ENCODE results near the gene PIGT. TPM values are rescaled to one million over a fixed set of nuclear protein-coding genes. Genes with fewer than 3 reads are reported as not detected.

PIGT gene
- total RNA-seq, 4 donors from 2014 or later = 44.6 to 77.8 (median 51.8) TPM

GRCh38 chr20:45413479-45413878 is 2.5 kb upstream of the PIGT start:
- H3K4me3 ChIP-seq = no peak overlapping the region
- no peak overlapping the region for H3K27ac ChIP-seq
- WGBS = 100% methylated on average over 1 of the region's 3 CpGs
- DNase-seq (ENCODE audit: low spot score in 2 of 2) = peak in 1 of 2 donors; percentile 43
- no peak for TF ChIP-seq POLR2AphosphoS5 (IDR thresholded peaks at IDR 0.05)
- no peak for TF ChIP-seq POLR2A (IDR thresholded peaks at IDR 0.05)
- no peak for TF ChIP-seq EP300 (IDR thresholded peaks at IDR 0.05)
- TF ChIP-seq CTCF (IDR thresholded peaks at IDR 0.05) = no peak
- peaks cover 28% of the 10 kb centered on the region for H3K4me1 ChIP-seq
- H3K27me3 ChIP-seq = no peaks in the 10 kb centered on the region
- H3K36me3 ChIP-seq = peaks cover 23% of the 10 kb centered on the region
- H3K9me3 ChIP-seq = no peaks in the 10 kb centered on the region

GRCh38 chr20:45416917-45417316 is 976 bp downstream of the PIGT start:
- TF ChIP-seq EP300 (IDR thresholded peaks at IDR 0.05) = no peak
- no peak for TF ChIP-seq CTCF (IDR thresholded peaks at IDR 0.05)
- Histone ChIP-seq H3K27me3 (no peaks in the 10 kb centered on the region), H3K4me1 (peaks cover 44% of the 10 kb centered on the region), H3K9me3 (no peaks in the 10 kb centered on the region), H3K4me3 (peak overlapping the region; percentile 80), H3K27ac (peak overlapping the region; percentile 75), H3K36me3 (peaks cover 30% of the 10 kb centered on the region)
- DNase-seq (ENCODE audit: low spot score in 2 of 2) = peak in 1 of 2 donors; percentile 8
- WGBS = 65% methylated on average over 2 of the region's 2 CpGs

- Histone ChIP-seq H3K4me1 (peaks cover 44% of the 10 kb centered on the region), H3K27ac (peak overlapping the region; percentile 82), H3K27me3 (no peaks in the 10 kb centered on the region), H3K36me3 (peaks cover 50% of the 10 kb centered on the region), H3K9me3 (no peaks in the 10 kb centered on the region), H3K4me3 (no peak overlapping the region)
- peak in 1 of 3 donors; percentile 83 for TF ChIP-seq POLR2AphosphoS5 (IDR thresholded peaks at IDR 0.05)
- TF ChIP-seq CTCF (IDR thresholded peaks at IDR 0.05) = no peak
- DNase-seq (ENCODE audit: low spot score in 2 of 2) = peak; percentile 88
- 68% methylated on average over 16 of the region's 17 CpGs for WGBS
Observed at GRCh38 chr20:45419188-45420091, 3.5 kb downstream of the PIGT start.

- DNase-seq (ENCODE audit: low spot score in 2 of 2) = no peak
- no peak for TF ChIP-seq CTCF (IDR thresholded peaks at IDR 0.05)
- no peak for TF ChIP-seq POLR2AphosphoS5 (IDR thresholded peaks at IDR 0.05)
- no peak for TF ChIP-seq POLR2A (IDR thresholded peaks at IDR 0.05)
- TF ChIP-seq EP300 (IDR thresholded peaks at IDR 0.05) = no peak
- no peaks in the 10 kb centered on the region for H3K9me3 ChIP-seq
- H3K27me3 ChIP-seq = no peaks in the 10 kb centered on the region
- peaks cover 56% of the 10 kb centered on the region for H3K36me3 ChIP-seq
- H3K4me3 ChIP-seq = no peak overlapping the region
- 98% methylated on average over 8 of the region's 8 CpGs for WGBS
- peak overlapping the region; percentile 61 for H3K27ac ChIP-seq
- peaks cover 44% of the 10 kb centered on the region for H3K4me1 ChIP-seq
Observed at GRCh38 chr20:45420125-45420524, 4.2 kb downstream of the PIGT start.

- Histone ChIP-seq H3K4me1 (peaks cover 21% of the 10 kb centered on the region), H3K36me3 (peaks cover 68% of the 10 kb centered on the region), H3K27ac (no peak overlapping the region), H3K9me3 (no peaks in the 10 kb centered on the region), H3K27me3 (no peaks in the 10 kb centered on the region), H3K4me3 (no peak overlapping the region)
- 84% methylated on average over 2 of the region's 2 CpGs for WGBS
- no peak for DNase-seq (ENCODE audit: low spot score in 2 of 2)
- TF ChIP-seq EP300 (IDR thresholded peaks at IDR 0.05) = no peak
- no peak for TF ChIP-seq POLR2AphosphoS5 (IDR thresholded peaks at IDR 0.05)
- TF ChIP-seq CTCF (IDR thresholded peaks at IDR 0.05) = no peak
- TF ChIP-seq POLR2A (IDR thresholded peaks at IDR 0.05) = no peak
Observed at GRCh38 chr20:45423700-45424099, 7.8 kb downstream of the PIGT start.
